ENCODE results near the gene AVP.

GRCh38 chr20:3129094-3129493 is 44.6 kb upstream of the AVP start:
- TF ChIP-seq POLR2A (IDR thresholded peaks at IDR 0.05; ENCODE audit: low read depth, low read length) (no peak), SPI1 (IDR thresholded peaks at IDR 0.05; ENCODE audit: low read depth, low read length) (no peak), PAX5 (IDR thresholded peaks at IDR 0.05; ENCODE audit: insufficient read depth, low read length, severe bottlenecking) (no peak), POLR2AphosphoS5 (IDR thresholded peaks at IDR 0.05; ENCODE audit: low read depth, low read length) (no peak)

Measured in GM12891 (cell line).